ENCODE data around the gene SETD1A. TPM values are rescaled to one million over a fixed set of nuclear protein-coding genes. Genes with fewer than 3 reads are reported as not detected.
A peak's percentile ranks its signal among the peaks of the same experiment; 100 is the strongest.

SETD1A gene
- total RNA-seq, 1 experiment from 2014 or later: 33.2 TPM

- Histone ChIP-seq H3K27ac (no peak overlapping the region), H2AFZ (no peak overlapping the region), H3K79me2 (ENCODE audit: low read depth) (peaks cover 16% of the 10 kb centered on the region), H3K4me1 (replicated peaks; ENCODE audit: insufficient read depth) (no peaks in the 10 kb centered on the region; the same call in 1 of the 2 replicates), H3K27me3 (ENCODE audit: insufficient read depth, low read depth) (no peaks in the 10 kb centered on the region), H3K36me3 (ENCODE audit: low read depth) (peaks cover 21% of the 10 kb centered on the region; the same call in 1 of the 2 replicates), H3K9me2 (ENCODE audit: insufficient read depth) (no peaks in the 10 kb centered on the region), H4K20me1 (ENCODE audit: insufficient read depth) (peaks cover 20% of the 10 kb centered on the region), H3K4me2 (no peak overlapping the region), H3K4me3 (no peak overlapping the region), H3K9me3 (ENCODE audit: insufficient read depth, low read depth) (peaks cover 5% of the 10 kb centered on the region; the same call in 1 of the 2 replicates), H3F3A (ENCODE audit: insufficient read depth, low read depth) (peaks cover 16% of the 10 kb centered on the region; the same call in 1 of the 2 replicates)
- intact Hi-C loops (cut with micrococcal nuclease; ENCODE audit: unreplicated experiment): no loop called here
- POLR2A ChIA-PET (ENCODE audit: unreplicated experiment): no interaction called here
- no peak for DNase-seq
- TF ChIP-seq EZH2 (IDR thresholded peaks at IDR 0.05; ENCODE audit: low read depth) (no peak), CTCF (conservative IDR thresholded peaks at IDR 0.05) (no peak)
- BruUV-seq (replicated peaks): TSS peak; percentile 17
- CTCF ChIA-PET: no interaction called here
These were observed 31.4 kb upstream of the SETD1A start for GRCh38 chr16:30925995-30926811.

GRCh38 chr16:30926937-30927788 is 30.4 kb upstream of the SETD1A start:
- peaks cover 9% of the 10 kb centered on the region; the same call in 1 of the 2 replicates for H3F3A ChIP-seq (ENCODE audit: insufficient read depth, low read depth)
- H3K79me2 ChIP-seq (ENCODE audit: low read depth): peaks cover 14% of the 10 kb centered on the region
- BruUV-seq (replicated peaks): no TSS peak
- intact Hi-C loops (cut with micrococcal nuclease; ENCODE audit: unreplicated experiment): no loop called here
- H3K27ac ChIP-seq: no peak overlapping the region
- no peaks in the 10 kb centered on the region for H3K9me2 ChIP-seq (ENCODE audit: insufficient read depth)
- CTCF ChIA-PET: interaction anchor here (0.6 kb wide), 1 partner anchor 16 kb away, joined by 12 read pairs; no protein-coding TSS in a partner anchor
- peaks cover 24% of the 10 kb centered on the region; the same call in 1 of the 2 replicates for H3K36me3 ChIP-seq (ENCODE audit: low read depth)
- no peaks in the 10 kb centered on the region for H3K27me3 ChIP-seq (ENCODE audit: insufficient read depth, low read depth)
- H3K9me3 ChIP-seq (ENCODE audit: insufficient read depth, low read depth): no peaks in the 10 kb centered on the region
- no peaks in the 10 kb centered on the region; the same call in 1 of the 2 replicates for H3K4me1 ChIP-seq (replicated peaks; ENCODE audit: insufficient read depth)
- no peak overlapping the region for H2AFZ ChIP-seq
- POLR2A ChIA-PET (ENCODE audit: unreplicated experiment): interaction anchor here (0.8 kb wide), 1 partner anchor 20 kb away, joined by 14 read pairs; no protein-coding TSS in a partner anchor
- no peak overlapping the region for H3K4me3 ChIP-seq
- no peak for TF ChIP-seq EZH2 (IDR thresholded peaks at IDR 0.05; ENCODE audit: low read depth)
- no peak for TF ChIP-seq CTCF (conservative IDR thresholded peaks at IDR 0.05)
- no peak overlapping the region for H3K4me2 ChIP-seq
- peaks cover 22% of the 10 kb centered on the region for H4K20me1 ChIP-seq (ENCODE audit: insufficient read depth)
- no peak for DNase-seq

- Histone ChIP-seq H3K9me3 (ENCODE audit: insufficient read depth, low read depth) (no peaks in the 10 kb centered on the region), H3K36me3 (ENCODE audit: low read depth) (peaks cover 28% of the 10 kb centered on the region; the same call in 1 of the 2 replicates), H3F3A (ENCODE audit: insufficient read depth, low read depth) (peaks cover 9% of the 10 kb centered on the region; the same call in 1 of the 2 replicates), H3K79me2 (ENCODE audit: low read depth) (peaks cover 14% of the 10 kb centered on the region), H3K27me3 (ENCODE audit: insufficient read depth, low read depth) (no peaks in the 10 kb centered on the region), H4K20me1 (ENCODE audit: insufficient read depth) (peaks cover 22% of the 10 kb centered on the region), H2AFZ (no peak overlapping the region), H3K4me2 (no peak overlapping the region), H3K4me1 (replicated peaks; ENCODE audit: insufficient read depth) (no peaks in the 10 kb centered on the region; the same call in 1 of the 2 replicates), H3K27ac (no peak overlapping the region), H3K4me3 (no peak overlapping the region), H3K9me2 (ENCODE audit: insufficient read depth) (no peaks in the 10 kb centered on the region)
- DNase-seq: peak; percentile 42 to 49
- no TSS peak for BruUV-seq (replicated peaks)
- CTCF ChIA-PET: interaction anchor here (0.6 kb wide), 1 partner anchor 16 kb away, joined by 12 read pairs; no protein-coding TSS in a partner anchor
- intact Hi-C loops (cut with micrococcal nuclease; ENCODE audit: unreplicated experiment): no loop called here
- POLR2A ChIA-PET (ENCODE audit: unreplicated experiment): interaction anchor here (0.6 to 0.8 kb wide), 2 partner anchors 19 to 532 kb away, joined by 8 to 14 read pairs; no protein-coding TSS in a partner anchor
- TF ChIP-seq CTCF (conservative IDR thresholded peaks at IDR 0.05) (no peak), EZH2 (IDR thresholded peaks at IDR 0.05; ENCODE audit: low read depth) (no peak)
These were observed 29.7 kb upstream of the SETD1A start for GRCh38 chr16:30927789-30928378.

Data from PC-9 (cell line).